GM18951 (cell line): ENCODE results near the gene HS6ST1.

Experiments used
- POLR2A ChIP-seq: IDR thresholded peaks from 4 replicates; pipeline ENCODE4 v1.6.1; 2011; ENCODE audit warnings: mild to moderate bottlenecking; ENCODE audit not compliant: insufficient read length, insufficient read depth; ENCODE audit errors: extremely low read depth
- in situ Hi-C: fragments of 300-500 bp; cut with MboI; formaldehyde crosslinking; loops from one replicate; pipeline ENCODE4 v1.12.0; 2022; ENCODE audit warnings: low sequenced_read_pairs, mixed read lengths, inconsistent platforms; ENCODE audit not compliant: unreplicated experiment

Gene HS6ST1

DNA sequence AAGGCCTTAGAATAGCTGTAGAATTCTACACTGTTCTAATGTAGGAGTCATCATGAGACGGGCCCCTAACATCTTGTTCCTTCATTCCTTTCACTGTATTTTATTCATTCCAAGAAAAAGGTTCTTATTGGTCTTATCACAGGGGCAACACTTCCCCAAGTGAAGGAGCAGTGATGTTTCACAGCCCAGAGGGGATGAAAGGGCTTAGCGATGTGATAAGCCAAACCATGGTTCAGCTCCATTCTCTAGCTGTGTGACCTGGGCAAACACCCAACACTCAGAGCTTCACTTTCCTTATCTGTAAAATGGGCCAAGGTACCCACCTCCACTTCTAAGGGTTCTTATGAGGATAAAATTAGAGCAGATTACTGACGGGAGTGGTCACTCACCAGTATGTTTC is 25.4 kb upstream of the HS6ST1 start:
- in situ Hi-C loops = no loop called here
- TF ChIP-seq POLR2A = no peak

GRCh38 chr2:128343459-128343858 is 24.8 kb upstream of the HS6ST1 start:
- in situ Hi-C loops = no loop called here

GRCh38 chr2:128342550-128342949 is 23.9 kb upstream of the HS6ST1 start:
- no peak for TF ChIP-seq POLR2A
- in situ Hi-C loops = no loop called here

More at GRCh38 chr2:128343459-128343858, 24.8 kb upstream of the HS6ST1 start:
- no peak for TF ChIP-seq POLR2A

DNA sequence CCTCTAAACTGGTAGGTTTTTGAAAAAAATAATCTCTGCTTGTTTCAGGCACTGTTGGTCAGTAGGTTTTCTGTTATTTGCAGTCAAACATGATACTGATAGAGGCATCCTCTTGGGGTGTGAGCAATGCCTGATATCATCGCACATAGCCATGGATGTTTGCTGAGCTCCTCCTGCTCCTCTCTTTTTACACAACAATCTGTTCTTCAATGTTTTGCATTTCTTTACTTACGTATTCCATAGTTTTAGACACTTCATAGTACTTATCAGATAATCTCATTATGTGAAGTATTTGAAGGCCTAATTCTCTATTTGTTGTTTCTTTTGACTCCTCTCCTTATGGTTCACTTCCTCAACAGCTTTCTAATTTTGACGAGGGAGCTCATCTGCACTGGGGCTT is 23.0 kb upstream of the HS6ST1 start:
- in situ Hi-C loops = no loop called here
- TF ChIP-seq POLR2A = no peak

GRCh38 chr2:128332091-128332634 is 13.5 kb upstream of the HS6ST1 start:
- in situ Hi-C loops = no loop called here
- TF ChIP-seq POLR2A = no peak

GRCh38 chr2:128330583-128330982 is 11.9 kb upstream of the HS6ST1 start:
- in situ Hi-C loops = no loop called here
- TF ChIP-seq POLR2A = no peak

DNA sequence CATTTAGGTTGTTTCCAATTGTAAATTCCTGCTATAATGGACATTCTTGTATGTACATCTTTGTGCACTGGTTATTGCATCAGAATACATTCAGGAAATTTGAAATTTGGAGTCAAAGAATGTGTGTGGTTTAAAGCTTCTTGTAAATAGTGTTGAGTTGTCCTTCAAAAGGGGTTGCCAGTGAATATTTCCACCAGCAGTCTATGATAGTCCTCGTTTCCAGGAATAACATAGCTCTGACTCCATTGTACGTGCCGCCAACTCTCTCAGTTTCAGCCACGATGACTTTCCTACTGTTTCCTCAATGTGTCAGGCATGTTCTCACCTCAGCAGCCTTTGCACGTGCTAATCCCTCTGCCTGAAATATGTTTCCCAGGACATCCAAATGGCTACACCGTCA is 10.9 kb upstream of the HS6ST1 start:
- in situ Hi-C loops = no loop called here

DNA sequence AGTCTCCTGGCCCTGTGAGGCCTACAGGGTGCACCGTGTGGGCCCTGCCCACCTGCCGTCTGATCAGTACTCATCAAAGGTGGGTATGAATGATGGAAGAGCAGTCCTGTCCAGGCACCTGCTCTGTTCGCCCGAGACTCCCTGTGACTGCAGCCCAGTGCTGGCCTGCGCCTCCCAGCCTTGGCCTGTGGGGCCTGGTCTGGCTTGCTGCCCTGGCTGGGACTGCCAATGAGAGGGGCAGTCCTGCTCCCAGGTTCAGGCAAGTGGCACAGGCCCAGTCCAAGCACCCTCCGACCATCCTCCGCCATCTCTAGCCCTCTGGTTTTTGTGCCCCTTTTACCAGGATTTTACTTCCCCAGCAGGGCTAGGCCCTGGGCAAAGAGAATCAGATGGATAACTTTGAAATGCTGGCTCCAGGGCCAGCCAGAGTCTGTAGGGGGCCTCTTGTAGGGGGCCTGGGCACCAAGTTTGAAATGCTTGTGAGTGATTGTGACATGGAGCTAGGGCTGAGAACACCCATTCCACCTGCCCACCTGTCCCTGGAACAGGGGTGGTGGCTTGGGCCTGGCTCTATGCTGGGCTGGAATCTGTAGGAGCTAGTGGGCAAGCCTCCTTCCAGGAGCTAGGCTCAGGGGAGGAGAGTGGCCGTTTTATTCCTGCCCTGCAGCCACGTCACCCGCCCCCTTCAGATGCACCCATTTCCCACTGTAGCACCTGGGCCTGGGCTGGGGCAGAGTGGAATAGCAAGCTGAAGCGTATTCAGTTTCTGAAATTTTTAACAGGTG is 8.7 kb upstream of the HS6ST1 start:
- TF ChIP-seq POLR2A = no peak
- in situ Hi-C loops = no loop called here

More for the DNA sequence above, 10.9 kb upstream of the HS6ST1 start:
- no peak for TF ChIP-seq POLR2A

GRCh38 chr2:128326346-128326745 is 7.7 kb upstream of the HS6ST1 start:
- in situ Hi-C loops = no loop called here

DNA sequence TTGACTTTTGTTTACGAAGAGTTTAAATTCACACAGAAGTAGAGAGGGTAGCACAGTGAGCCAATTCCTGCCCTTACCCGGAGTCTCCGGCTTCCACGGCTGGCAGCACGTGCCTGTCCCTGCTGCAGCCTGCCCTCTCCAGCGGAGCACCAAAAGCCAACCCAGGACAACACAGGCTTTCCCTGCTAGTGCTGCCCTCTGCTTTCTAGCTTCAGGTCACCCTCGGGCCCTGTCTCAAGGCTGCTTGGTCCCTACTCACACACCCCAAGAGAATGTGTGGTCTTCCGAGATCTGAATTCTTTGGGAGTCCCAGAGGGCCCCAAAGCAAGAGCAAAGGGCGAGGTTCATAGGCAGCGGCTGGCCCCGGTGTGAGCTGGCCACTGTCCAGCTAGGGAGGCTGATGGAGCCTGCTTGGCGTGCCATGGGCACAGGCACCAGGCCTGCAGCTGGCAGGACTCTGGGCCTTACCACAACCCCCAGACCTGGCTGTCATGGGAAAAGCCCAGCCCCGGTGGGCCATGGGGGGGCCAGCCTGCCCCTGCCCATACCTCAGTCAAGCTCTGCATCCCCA is 7.0 kb upstream of the HS6ST1 start:
- in situ Hi-C loops = no loop called here

More at GRCh38 chr2:128326346-128326745, 7.7 kb upstream of the HS6ST1 start:
- no peak for TF ChIP-seq POLR2A

GRCh38 chr2:128324897-128325410 is 6.3 kb upstream of the HS6ST1 start:
- in situ Hi-C loops = no loop called here
- no peak for TF ChIP-seq POLR2A

More for the DNA sequence above, 7.0 kb upstream of the HS6ST1 start:
- TF ChIP-seq POLR2A = no peak

GRCh38 chr2:128324008-128324896 is 5.6 kb upstream of the HS6ST1 start:
- TF ChIP-seq POLR2A = no peak
- in situ Hi-C loops = no loop called here

DNA sequence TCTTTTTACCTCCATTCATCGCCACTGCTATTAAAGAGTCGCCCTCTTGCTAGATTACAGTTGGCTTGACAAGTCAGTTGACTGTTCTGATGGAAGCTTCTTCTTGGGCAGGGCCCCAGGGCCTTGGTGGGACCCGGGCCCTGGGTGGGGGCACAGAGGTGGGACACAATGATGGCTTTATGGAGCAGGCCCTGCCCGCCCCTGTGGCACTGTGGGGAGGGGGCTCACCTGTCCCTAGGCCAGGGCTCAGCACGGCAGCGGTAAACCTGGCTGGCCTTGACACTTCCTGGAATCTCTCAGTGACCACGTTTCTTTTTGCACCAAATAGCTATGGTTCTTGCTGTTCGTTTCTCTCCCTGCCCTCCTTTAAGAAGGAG is 4.9 kb upstream of the HS6ST1 start:
- no peak for TF ChIP-seq POLR2A
- in situ Hi-C loops = no loop called here
